ENCODE measurements around the gene GNB4. TPM values are rescaled to one million over a fixed set of nuclear protein-coding genes. Genes with fewer than 3 reads are reported as not detected.
A peak's percentile ranks its signal among the peaks of the same experiment; 100 is the strongest.

Gene GNB4
- total RNA-seq, 4 donors from 2014 or later = 74.2 to 158 (median 82.1) TPM

GRCh38 chr3:179347345-179348194 lies 103.7 kb downstream of the GNB4 start, which contains the start of gene MFN1:
Gene MFN1 (plus strand): TSS chr3:179347709. CDS start chr3:179348852, 1,143 bp downstream.
- Histone ChIP-seq H3K4me3 (peak within 1 kb of the TSS; percentile 59 to 90), H3K27ac (peak within 1 kb of the TSS; percentile 76 to 92 (median 89)), H3K9me3 (no peaks in the 10 kb centered on the region), H3K27me3 (no peaks in the 10 kb centered on the region), H3K36me3 (peaks cover 0 to 32% of the 10 kb centered on the region in 2 donors), H3K4me1 (peaks cover 2 to 27% (median 3%) of the 10 kb centered on the region in 3 donors)
- peak; percentile 99 for ATAC-seq
- TF ChIP-seq EP300 (IDR thresholded peaks at IDR 0.05) = no peak
- TF ChIP-seq CTCF (IDR thresholded peaks at IDR 0.05) = no peak
- peak; percentile 38 to 48 for TF ChIP-seq POLR2A (IDR thresholded peaks at IDR 0.05)
- peak; percentile 71 for TF ChIP-seq POLR2AphosphoS5 (IDR thresholded peaks at IDR 0.05)
- WGBS, 2 donors (ENCODE audit: low coverage in 1 of 2) = 0 to 3% methylated on average over 7 to 11 of the region's 63 CpGs

Small RNA genes within 50 kb of the gene (small RNA-seq; reads per million reads assigned to genes)
- gene AC007620.1 = 0 reads per million in 4 donors

Other genes starting within 250 kb of the GNB4 start
- gene KCNMB3, start 200.4 kb downstream of the GNB4 start, total RNA-seq = 1 to 10 TPM; 1.0 to 6.2 (median 4.1) TPM
- 10 to 100 TPM; 60.6 to 97.8 (median 63.4) TPM for gene ZNF639, start 128.4 kb downstream of the GNB4 start, total RNA-seq
- gene MFN1, start 103.8 kb downstream of the GNB4 start, total RNA-seq = 10 to 100 TPM; 42.5 to 56.0 (median 45.5) TPM
- 10 to 100 TPM; 26.1 to 33.5 (median 29.9) TPM for gene ACTL6A, start 111.5 kb upstream of the GNB4 start, total RNA-seq
- 10 to 100 TPM; 20.1 to 32.3 (median 24.8) TPM for gene MRPL47, start 153.2 kb upstream of the GNB4 start, total RNA-seq
- gene NDUFB5, start 153.3 kb upstream of the GNB4 start, total RNA-seq = 100 to 1,000 TPM in 2 of 4 donors, 10 to 100 TPM in 2; 73.6 to 137 (median 100) TPM
- 10 to 100 TPM in 3 of 4 donors, 1 to 10 TPM in 1; 6.7 to 12.1 (median 11.3) TPM for gene USP13, start 201.6 kb upstream of the GNB4 start, total RNA-seq

All from gastroesophageal sphincter (tissue), 4 donors.